ENCODE results near the gene METRN.

METRN gene

GRCh38 chr16:671353-672131, 43.4 kb upstream of the METRN start:
- TF ChIP-seq GLIS2 (tag by site-specific recombination; IDR thresholded peaks at IDR 0.05) (peak; percentile 37; the same call in 1 of the 2 replicates), ZNF280D (tag by site-specific recombination; IDR thresholded peaks at IDR 0.05) (no peak), ZNF155 (tag by site-specific recombination; IDR thresholded peaks at IDR 0.05) (no peak), BCL11B (tag by site-specific recombination; IDR thresholded peaks at IDR 0.05; ENCODE audit: low read depth) (0 out of 2 replicates have a peak, but pooled peaks have one; percentile 67)
- CTCF ChIA-PET, result interaction anchor here (0.9 kb wide), 1 partner anchor 15 kb away, joined by 3 read pairs; no protein-coding TSS in a partner anchor
- H3K27ac ChIP-seq (ENCODE audit: extremely low read depth, low read depth, low read length), result no peak overlapping the region
- H3K4me3 ChIP-seq (ENCODE audit: low read depth, low read length), result no peak overlapping the region
- peaks cover 0 to 63% of the 10 kb centered on the region in 2 experiments; a peak in 1 of 3 replicates for H3K36me3 ChIP-seq (ENCODE audit: control insufficient read depth in 2 of 2, insufficient read depth in 1 of 2, low read length in 2 of 2)
- POLR2A ChIA-PET, result interaction anchor here (1.6 to 6.7 kb wide), 2 partner anchors 9 to 13 kb away, joined by 6 to 57 read pairs; partner anchors contain the start of genes JMJD8 and STUB1
- H3K4me1 ChIP-seq (ENCODE audit: control insufficient read depth, insufficient read depth, low read length), result no peaks in the 10 kb centered on the region
- no peaks in the 10 kb centered on the region for H3K9me3 ChIP-seq (ENCODE audit: control insufficient read depth, insufficient read depth, low read depth, low read length)

GRCh38 chr16:672371-672770, 42.5 kb upstream of the METRN start:
- ChIA-PET CTCF (interaction anchor here (0.6 kb wide), 1 partner anchor 48 kb away, joined by 4 read pairs; no protein-coding TSS in a partner anchor), POLR2A (interaction anchor here (6.7 kb wide), 1 partner anchor 9 kb away, joined by 57 read pairs; the partner anchor contains the start of gene STUB1)
- H3K27ac ChIP-seq (ENCODE audit: extremely low read depth, low read depth, low read length), result no peak overlapping the region
- H3K4me3 ChIP-seq (ENCODE audit: low read depth, low read length), result no peak overlapping the region
- H3K4me1 ChIP-seq (ENCODE audit: control insufficient read depth, insufficient read depth, low read length), result no peaks in the 10 kb centered on the region
- H3K36me3 ChIP-seq (ENCODE audit: control insufficient read depth in 2 of 2, insufficient read depth in 1 of 2, low read length in 2 of 2), result peaks cover 0 to 65% of the 10 kb centered on the region in 2 experiments; a peak in 1 of 3 replicates
- no peak for TF ChIP-seq ZNF311 (tag by site-specific recombination; IDR thresholded peaks at IDR 0.05; ENCODE audit: borderline replicate concordance)
- no peak for TF ChIP-seq ZNF670 (tag by site-specific recombination; IDR thresholded peaks at IDR 0.05; ENCODE audit: low read depth)
- TF ChIP-seq ZNF280D (tag by site-specific recombination; IDR thresholded peaks at IDR 0.05), result no peak
- no peak for TF ChIP-seq ZNF518A (tag by site-specific recombination; conservative IDR thresholded peaks at IDR 0.05; ENCODE audit: low read depth)
- TF ChIP-seq ZNF555 (tag by site-specific recombination; conservative IDR thresholded peaks at IDR 0.05), result no peak
- no peak for TF ChIP-seq ZNF24 (tag by site-specific recombination; IDR thresholded peaks at IDR 0.05)
- TF ChIP-seq ZSCAN23 (tag by site-specific recombination; IDR thresholded peaks at IDR 0.05), result no peak
- TF ChIP-seq HOXC10 (CRISPR knock-in tag; IDR thresholded peaks at IDR 0.05), result no peak
- no peak for TF ChIP-seq SCRT2 (tag by site-specific recombination; IDR thresholded peaks at IDR 0.05)
- no peak for TF ChIP-seq ZNF585B (tag by site-specific recombination; IDR thresholded peaks at IDR 0.05)
- TF ChIP-seq BCL6B (tag by site-specific recombination; IDR thresholded peaks at IDR 0.05), result no peak
- TF ChIP-seq ZNF354C (tag by site-specific recombination; IDR thresholded peaks at IDR 0.05; ENCODE audit: borderline replicate concordance, low read depth), result no peak
- no peak for TF ChIP-seq MZF1 (tag by site-specific recombination; IDR thresholded peaks at IDR 0.05; ENCODE audit: borderline replicate concordance)
- TF ChIP-seq ZNF48 (tag by site-specific recombination; IDR thresholded peaks at IDR 0.05), result no peak
- TF ChIP-seq ZNF791 (tag by site-specific recombination; IDR thresholded peaks at IDR 0.05), result no peak
- no peaks in the 10 kb centered on the region for H3K9me3 ChIP-seq (ENCODE audit: control insufficient read depth, insufficient read depth, low read depth, low read length)

Data from HEK293 (cell line).